Measurements from ENCODE around the gene MRAS. TPM values are rescaled to one million over a fixed set of nuclear protein-coding genes. Genes with fewer than 3 reads are reported as not detected.

Gene MRAS
- total and polyA plus RNA-seq, 3 experiments from 2014 or later: 0.28 to 0.38 (median 0.38) TPM

GRCh38 chr3:138381413-138381901, 33.1 kb downstream of the MRAS start:
- no peaks in the 10 kb centered on the region for H3K4me1 ChIP-seq (ENCODE audit: insufficient read depth, low read length)
- no peak overlapping the region for H3K27ac Mint-ChIP-seq
- H3K27me3 ChIP-seq (ENCODE audit: insufficient read depth, low read length, poor library complexity, severe bottlenecking): no peaks in the 10 kb centered on the region
- peaks cover 8 to 14% of the 10 kb centered on the region in 2 donors for H3K27me3 Mint-ChIP-seq
- POLR2A ChIA-PET: no interaction called here
- DNase-seq: no peak
- CTCF ChIA-PET: no interaction called here
- H3K27ac ChIP-seq (ENCODE audit: low read depth, low read length): no peak overlapping the region
- peaks cover 0 to 3% (median 0%) of the 10 kb centered on the region in 3 donors for H3K36me3 Mint-ChIP-seq
- H3K4me1 Mint-ChIP-seq: no peaks in the 10 kb centered on the region
- H3K36me3 ChIP-seq (ENCODE audit: insufficient read depth, low read length): no peaks in the 10 kb centered on the region
- no peak overlapping the region for H3K4me3 ChIP-seq (ENCODE audit: low read length)
- no peaks in the 10 kb centered on the region for H3K9me3 ChIP-seq (ENCODE audit: low read length)
- H3K9me3 Mint-ChIP-seq: no peaks in the 10 kb centered on the region
- H3K4me3 Mint-ChIP-seq: no peak overlapping the region

- H3K36me3 ChIP-seq (ENCODE audit: insufficient read depth, low read length): no peaks in the 10 kb centered on the region
- no peak overlapping the region for H3K27ac Mint-ChIP-seq
- H3K4me3 ChIP-seq (ENCODE audit: low read length): no peak overlapping the region
- CTCF ChIA-PET: no interaction called here
- DNase-seq: no peak
- H3K36me3 Mint-ChIP-seq: peaks cover 0 to 3% (median 0%) of the 10 kb centered on the region in 3 donors
- H3K27me3 Mint-ChIP-seq: peaks cover 8 to 17% of the 10 kb centered on the region in 2 donors
- H3K9me3 ChIP-seq (ENCODE audit: low read length): no peaks in the 10 kb centered on the region
- POLR2A ChIA-PET: no interaction called here
- H3K27me3 ChIP-seq (ENCODE audit: insufficient read depth, low read length, poor library complexity, severe bottlenecking): no peaks in the 10 kb centered on the region
- H3K4me1 Mint-ChIP-seq: no peaks in the 10 kb centered on the region
- H3K27ac ChIP-seq (ENCODE audit: low read depth, low read length): no peak overlapping the region
- no peaks in the 10 kb centered on the region for H3K4me1 ChIP-seq (ENCODE audit: insufficient read depth, low read length)
- H3K9me3 Mint-ChIP-seq: no peaks in the 10 kb centered on the region
- H3K4me3 Mint-ChIP-seq: no peak overlapping the region
These were observed 33.8 kb downstream of the MRAS start for GRCh38 chr3:138381950-138382715.

GRCh38 chr3:138383715-138384465, 35.5 kb downstream of the MRAS start:
- H3K27me3 Mint-ChIP-seq: peaks cover 8 to 25% of the 10 kb centered on the region in 2 donors
- Histone ChIP-seq H3K4me1 (ENCODE audit: insufficient read depth, low read length) (no peaks in the 10 kb centered on the region), H3K4me3 (ENCODE audit: low read length) (no peak overlapping the region), H3K27me3 (ENCODE audit: insufficient read depth, low read length, poor library complexity, severe bottlenecking) (no peaks in the 10 kb centered on the region), H3K9me3 (ENCODE audit: low read length) (no peaks in the 10 kb centered on the region), H3K36me3 (ENCODE audit: insufficient read depth, low read length) (no peaks in the 10 kb centered on the region), H3K27ac (ENCODE audit: low read depth, low read length) (no peak overlapping the region)
- H3K4me3 Mint-ChIP-seq: no peak overlapping the region
- ChIA-PET POLR2A (no interaction called here), CTCF (no interaction called here)
- H3K27ac Mint-ChIP-seq: no peak overlapping the region
- H3K4me1 Mint-ChIP-seq: no peaks in the 10 kb centered on the region
- H3K36me3 Mint-ChIP-seq: peaks cover 0 to 3% (median 0%) of the 10 kb centered on the region in 3 donors
- DNase-seq: no peak
- H3K9me3 Mint-ChIP-seq: no peaks in the 10 kb centered on the region

GRCh38 chr3:138384531-138384930, 36.2 kb downstream of the MRAS start:
- Mint-ChIP-seq H3K9me3 (no peaks in the 10 kb centered on the region), H3K4me3 (no peak overlapping the region), H3K27me3 (peaks cover 12 to 32% of the 10 kb centered on the region in 2 donors), H3K36me3 (peaks cover 0 to 3% (median 0%) of the 10 kb centered on the region in 3 donors), H3K4me1 (no peaks in the 10 kb centered on the region), H3K27ac (no peak overlapping the region)
- Histone ChIP-seq H3K4me1 (ENCODE audit: insufficient read depth, low read length) (no peaks in the 10 kb centered on the region), H3K27me3 (ENCODE audit: insufficient read depth, low read length, poor library complexity, severe bottlenecking) (no peaks in the 10 kb centered on the region), H3K4me3 (ENCODE audit: low read length) (no peak overlapping the region), H3K36me3 (ENCODE audit: insufficient read depth, low read length) (no peaks in the 10 kb centered on the region), H3K27ac (ENCODE audit: low read depth, low read length) (no peak overlapping the region), H3K9me3 (ENCODE audit: low read length) (no peaks in the 10 kb centered on the region)
- CTCF ChIA-PET: no interaction called here
- DNase-seq: no peak
- POLR2A ChIA-PET: no interaction called here

GRCh38 chr3:138384976-138385375, 36.6 kb downstream of the MRAS start:
- H3K9me3 ChIP-seq (ENCODE audit: low read length): no peaks in the 10 kb centered on the region
- ChIA-PET CTCF (no interaction called here), POLR2A (no interaction called here)
- Mint-ChIP-seq H3K27me3 (peaks cover 12 to 32% of the 10 kb centered on the region in 2 donors), H3K9me3 (no peaks in the 10 kb centered on the region), H3K4me3 (no peak overlapping the region), H3K4me1 (no peaks in the 10 kb centered on the region), H3K27ac (no peak overlapping the region), H3K36me3 (peaks cover 0 to 3% (median 0%) of the 10 kb centered on the region in 3 donors)
- H3K4me1 ChIP-seq (ENCODE audit: insufficient read depth, low read length): no peaks in the 10 kb centered on the region
- no peak overlapping the region for H3K27ac ChIP-seq (ENCODE audit: low read depth, low read length)
- DNase-seq: no peak
- H3K27me3 ChIP-seq (ENCODE audit: insufficient read depth, low read length, poor library complexity, severe bottlenecking): no peaks in the 10 kb centered on the region
- no peak overlapping the region for H3K4me3 ChIP-seq (ENCODE audit: low read length)
- no peaks in the 10 kb centered on the region for H3K36me3 ChIP-seq (ENCODE audit: insufficient read depth, low read length)

- peaks cover 10 to 34% of the 10 kb centered on the region in 2 donors for H3K27me3 Mint-ChIP-seq
- H3K4me3 ChIP-seq (ENCODE audit: low read length): no peak overlapping the region
- H3K36me3 Mint-ChIP-seq: peaks cover 0 to 3% (median 0%) of the 10 kb centered on the region in 3 donors
- H3K27ac ChIP-seq (ENCODE audit: low read depth, low read length): no peak overlapping the region
- H3K36me3 ChIP-seq (ENCODE audit: insufficient read depth, low read length): no peaks in the 10 kb centered on the region
- H3K4me1 Mint-ChIP-seq: no peaks in the 10 kb centered on the region
- no peak for DNase-seq
- no peak overlapping the region for H3K4me3 Mint-ChIP-seq
- no peak overlapping the region for H3K27ac Mint-ChIP-seq
- no peaks in the 10 kb centered on the region for H3K4me1 ChIP-seq (ENCODE audit: insufficient read depth, low read length)
- H3K9me3 ChIP-seq (ENCODE audit: low read length): no peaks in the 10 kb centered on the region
- CTCF ChIA-PET: no interaction called here
- POLR2A ChIA-PET: no interaction called here
- no peaks in the 10 kb centered on the region for H3K27me3 ChIP-seq (ENCODE audit: insufficient read depth, low read length, poor library complexity, severe bottlenecking)
- no peaks in the 10 kb centered on the region for H3K9me3 Mint-ChIP-seq
These were observed 40.8 kb downstream of the MRAS start for GRCh38 chr3:138389144-138389601.

- DNase-seq: no peak
- H3K36me3 Mint-ChIP-seq: no peaks in the 10 kb centered on the region
- no peaks in the 10 kb centered on the region for H3K4me1 Mint-ChIP-seq
- no peak overlapping the region for H3K4me3 ChIP-seq (ENCODE audit: low read length)
- H3K4me3 Mint-ChIP-seq: no peak overlapping the region
- peaks cover 7 to 26% of the 10 kb centered on the region in 2 donors for H3K27me3 Mint-ChIP-seq
- CTCF ChIA-PET: interaction anchor here (1.5 kb wide), 1 partner anchor 19 kb away, joined by 3 read pairs; no protein-coding TSS in a partner anchor
- no peaks in the 10 kb centered on the region for H3K9me3 ChIP-seq (ENCODE audit: low read length)
- H3K9me3 Mint-ChIP-seq: no peaks in the 10 kb centered on the region
- POLR2A ChIA-PET: no interaction called here
- H3K36me3 ChIP-seq (ENCODE audit: insufficient read depth, low read length): no peaks in the 10 kb centered on the region
- H3K27me3 ChIP-seq (ENCODE audit: insufficient read depth, low read length, poor library complexity, severe bottlenecking): no peaks in the 10 kb centered on the region
- peak overlapping the region in 1 of 8 donors; percentile 15 for H3K27ac Mint-ChIP-seq
- H3K4me1 ChIP-seq (ENCODE audit: insufficient read depth, low read length): no peaks in the 10 kb centered on the region
- H3K27ac ChIP-seq (ENCODE audit: low read depth, low read length): no peak overlapping the region
These were observed 41.6 kb downstream of the MRAS start for GRCh38 chr3:138389841-138390581.

- CTCF ChIA-PET: interaction anchor here (1.5 kb wide), 1 partner anchor 19 kb away, joined by 3 read pairs; no protein-coding TSS in a partner anchor
- POLR2A ChIA-PET: no interaction called here
- DNase-seq: no peak
These were observed 42.2 kb downstream of the MRAS start for GRCh38 chr3:138390582-138390932.

More at GRCh38 chr3:138390582-138390932, 42.2 kb downstream of the MRAS start:
- Histone ChIP-seq H3K4me3 (ENCODE audit: low read length) (no peak overlapping the region), H3K4me1 (ENCODE audit: insufficient read depth, low read length) (no peaks in the 10 kb centered on the region), H3K27ac (ENCODE audit: low read depth, low read length) (no peak overlapping the region), H3K36me3 (ENCODE audit: insufficient read depth, low read length) (no peaks in the 10 kb centered on the region), H3K27me3 (ENCODE audit: insufficient read depth, low read length, poor library complexity, severe bottlenecking) (no peaks in the 10 kb centered on the region), H3K9me3 (ENCODE audit: low read length) (no peaks in the 10 kb centered on the region)
- Mint-ChIP-seq H3K27me3 (peaks cover 7 to 26% of the 10 kb centered on the region in 2 donors), H3K9me3 (no peaks in the 10 kb centered on the region), H3K4me1 (no peaks in the 10 kb centered on the region), H3K27ac (no peak overlapping the region), H3K4me3 (no peak overlapping the region), H3K36me3 (no peaks in the 10 kb centered on the region)
